Liver (tissue), 9 donors: ENCODE data around the gene OTOGL. TPM values are rescaled to one million over a fixed set of nuclear protein-coding genes. Genes with fewer than 3 reads are reported as not detected.

Experiments
- DNase-seq: peaks from one replicate; pipeline ENCODE4 v3.0.0-alpha.2; 2017; ENCODE audit warnings: low spot score
- H3K27ac ChIP-seq, 2 donors: one replicate each; pipeline ENCODE4 v1.7.0; 2013; ENCODE audit warnings: inconsistent platforms in 2 of 2, low read length in 2 of 2, control low read depth in 1 of 2, low read depth in 1 of 2, mild to moderate bottlenecking in 1 of 2
- H3K27me3 ChIP-seq, 4 donors: one replicate each; pipeline versions ENCODE4 v1.6.1 to v1.7.0; 2013; ENCODE audit warnings: low read length in 3 of 4, inconsistent platforms in 1 of 4, mild to moderate bottlenecking in 1 of 4, moderate library complexity in 1 of 4; ENCODE audit not compliant: control insufficient read depth in 4 of 4, insufficient read depth in 4 of 4
- H3K36me3 ChIP-seq, 4 donors: one replicate each; pipeline versions ENCODE4 v1.6.1 to v1.7.0; 2013; ENCODE audit warnings: low read length in 3 of 4, mild to moderate bottlenecking in 3 of 4, low read depth in 1 of 4, moderate library complexity in 1 of 4; ENCODE audit not compliant: control insufficient read depth in 4 of 4, insufficient read depth in 3 of 4
- H3K4me1 ChIP-seq, 4 donors: one replicate each; pipeline versions ENCODE4 v1.6.1 to v1.7.0; 2013; ENCODE audit warnings: low read length in 3 of 4, mild to moderate bottlenecking in 3 of 4, moderate library complexity in 1 of 4; ENCODE audit not compliant: control insufficient read depth in 4 of 4, insufficient read depth in 4 of 4
- H3K4me3 ChIP-seq, 3 donors: one replicate each; pipeline versions ENCODE4 v1.6.1 to v1.7.0; 2013; ENCODE audit warnings: low read length in 3 of 3, control low read depth in 1 of 3, low read depth in 1 of 3, mild to moderate bottlenecking in 1 of 3
- H3K9ac ChIP-seq, 2 donors: one replicate each; pipeline ENCODE4 v1.7.0; 2013; ENCODE audit warnings: low read length in 2 of 2, mild to moderate bottlenecking in 2 of 2, moderate library complexity in 2 of 2, control low read depth in 1 of 2, low read depth in 1 of 2
- H3K9me3 ChIP-seq, 4 donors: one replicate each; pipeline versions ENCODE4 v1.6.1 to v1.7.0; 2013; ENCODE audit warnings: low read length in 3 of 4; ENCODE audit not compliant: control insufficient read depth in 4 of 4
- EGR1 ChIP-seq, 2 donors: IDR thresholded peaks; 2 replicates each; pipeline ENCODE4 v1.6.1; 2016 to 2018; ENCODE audit warnings: antibody characterized with exemption in 2 of 2, low read depth in 2 of 2
- FOXA1 ChIP-seq: IDR thresholded peaks from 2 replicates; pipeline ENCODE4 v1.6.1; 2016; ENCODE audit warnings: antibody characterized with exemption
- FOXA2 ChIP-seq: IDR thresholded peaks from 2 replicates; pipeline ENCODE4 v1.6.1; 2016; ENCODE audit warnings: antibody characterized with exemption
- GABPA ChIP-seq, 2 donors: IDR thresholded peaks in 1 of 2; conservative IDR thresholded peaks in 1 of 2; 2 replicates each; pipeline ENCODE4 v1.6.1; 2016; ENCODE audit warnings: antibody characterized with exemption in 2 of 2, mild to moderate bottlenecking in 1 of 2, moderate library complexity in 1 of 2
- HNF4A ChIP-seq, 2 donors: conservative IDR thresholded peaks; 2 replicates each; pipeline ENCODE4 v1.6.1; 2016; ENCODE audit warnings: antibody characterized with exemption in 2 of 2, mild to moderate bottlenecking in 2 of 2
- HNF4G ChIP-seq: IDR thresholded peaks from 2 replicates; pipeline ENCODE4 v1.6.1; 2016; ENCODE audit warnings: antibody characterized with exemption
- JUND ChIP-seq, 2 donors: IDR thresholded peaks; 2 replicates each; pipeline ENCODE4 v1.6.1; 2016; ENCODE audit warnings: antibody characterized with exemption in 2 of 2
- NR2F2 ChIP-seq: IDR thresholded peaks from 2 replicates; pipeline ENCODE4 v1.6.1; 2016; ENCODE audit warnings: antibody characterized with exemption
- RAD21 ChIP-seq, 2 donors: IDR thresholded peaks; 2 replicates each; pipeline ENCODE4 v1.6.1; 2016; ENCODE audit warnings: antibody characterized with exemption in 2 of 2, mild to moderate bottlenecking in 2 of 2
- RXRA ChIP-seq, 2 donors: IDR thresholded peaks; 2 replicates each; pipeline ENCODE4 v1.6.1; 2017 to 2018; ENCODE audit warnings: antibody characterized with exemption in 2 of 2, mild to moderate bottlenecking in 1 of 2
- SP1 ChIP-seq: IDR thresholded peaks from 2 replicates; pipeline ENCODE4 v1.6.1; 2018; ENCODE audit warnings: antibody characterized with exemption, mild to moderate bottlenecking
- TAF1 ChIP-seq: conservative IDR thresholded peaks from 2 replicates; pipeline ENCODE4 v1.6.1; 2016; ENCODE audit warnings: antibody characterized with exemption, mild to moderate bottlenecking
- YY1 ChIP-seq: IDR thresholded peaks from 2 replicates; pipeline ENCODE4 v1.6.1; 2016; ENCODE audit warnings: antibody characterized with exemption, mild to moderate bottlenecking
- WGBS: extraction: QIAGEN DNeasy Blood & Tissue Kit; methylation state at CpG from one replicate; pipeline ENCODE4 v1.1.7; 2013; 5-methylcytosine and 5-hydroxymethylcytosine counted together
- polyA plus RNA-seq, 2 donors: library from polyadenylated mRNA; stranded (reverse) in 1 of 2; unstranded in 1 of 2; fragments of 200-250 nt in 1 of 2; fragments of >200 nt in 1 of 2; fragmentation: Nextera tagmentation in 1 of 2; extraction: Ambion mirVana in 1 of 2; gene quantifications; one replicate each; pipeline versions ENCODE4 v1.2.1 to v1.2.3, GENCODE V29; 2013 to 2015
- total RNA-seq, 2 donors: library from RNA; depleted of rRNA; stranded (reverse); fragments of >200 nt; gene quantifications; one replicate each; pipeline ENCODE4 v1.2.3, GENCODE V29; 2014
- TF ChIP-seq, protein P1 (sequence below): fragments of 150-350 bp; IDR thresholded peaks from 2 replicates; pipeline ENCODE4 v1.5.1; 2017; ENCODE audit warnings: improper control_type of control experiment, low read depth, low read length; ENCODE audit not compliant: missing input control
- TF ChIP-seq, protein P2 (sequence below): IDR thresholded peaks from 2 replicates; pipeline ENCODE4 v1.6.1; 2016; ENCODE audit warnings: antibody characterized with exemption
- TF ChIP-seq, protein P3 (sequence below): IDR thresholded peaks from 2 replicates; pipeline ENCODE4 v1.6.1; 2016; ENCODE audit warnings: antibody characterized with exemption
- TF ChIP-seq, protein P4 (sequence below): IDR thresholded peaks from 2 replicates; pipeline ENCODE4 v1.6.1; 2016; ENCODE audit warnings: antibody characterized with exemption
- TF ChIP-seq, protein P5 (sequence below): IDR thresholded peaks from 2 replicates; pipeline ENCODE4 v1.6.1; 2016; ENCODE audit warnings: antibody characterized with exemption, mild to moderate bottlenecking
- donor health status: healthy.
- donor health status: healthy.
- donor health status: healthy.
- donor health status: healthy.
- donor health status: healthy.

Gene OTOGL
- total and polyA plus RNA-seq, 4 donors: 0.01 to 0.09 (median 0.08) TPM; not detected in 1

DNA sequence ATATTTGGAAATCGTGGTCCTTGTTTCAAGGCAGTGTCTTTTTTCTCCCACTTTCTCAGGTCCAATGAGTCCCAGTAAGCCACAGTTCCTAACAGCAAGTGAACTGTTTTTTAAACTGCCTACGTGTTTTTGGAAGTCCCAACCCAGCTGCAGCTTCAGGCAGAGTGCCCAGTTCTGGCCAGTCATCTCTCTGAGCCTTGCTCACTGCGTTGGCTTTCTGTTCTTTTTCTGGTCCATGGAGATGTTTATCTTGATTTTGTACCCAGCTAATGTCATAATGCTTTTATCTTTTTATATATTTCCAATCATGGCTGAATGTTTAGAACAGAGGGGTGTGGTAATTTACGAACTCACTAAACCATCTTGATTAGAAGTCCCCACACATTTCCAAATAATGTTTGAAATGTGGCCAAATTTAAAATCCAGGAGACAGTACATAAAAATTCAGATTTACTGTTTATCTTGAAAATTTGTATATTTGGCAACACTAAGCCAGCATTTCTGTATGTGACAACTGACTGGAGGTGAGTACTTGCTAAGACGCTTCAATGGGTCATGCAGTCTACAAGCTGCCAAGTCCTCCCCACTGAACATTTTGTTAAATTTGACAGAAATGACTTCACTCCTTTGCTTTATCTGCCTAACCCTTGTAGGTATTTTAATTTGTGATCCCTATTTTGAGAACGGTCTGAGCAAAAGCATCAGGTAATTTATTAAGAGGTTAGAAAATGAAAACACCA lies 46.1 kb upstream of the OTOGL start:
- Histone ChIP-seq H3K27ac (no peak overlapping the region), H3K9ac (no peak overlapping the region), H3K4me1 (no peaks in the 10 kb centered on the region), H3K36me3 (no peaks in the 10 kb centered on the region), H3K27me3 (no peaks in the 10 kb centered on the region), H3K4me3 (no peak overlapping the region), H3K9me3 (no peaks in the 10 kb centered on the region)
- WGBS: 69% methylated on average over 6 of the region's 6 CpGs
- no peak for DNase-seq
- TF ChIP-seq HNF4G (no peak), FOXA1 (no peak), JUND (IDR thresholded peaks at IDR 0.05) (no peak), HNF4A (conservative IDR thresholded peaks at IDR 0.05) (no peak), NR2F2 (no peak), EGR1 (IDR thresholded peaks at IDR 0.05; ENCODE audit: low read depth in 2 of 2) (no peak), FOXA2 (no peak), RXRA (IDR thresholded peaks at IDR 0.05) (no peak), YY1 (no peak), RAD21 (IDR thresholded peaks at IDR 0.05) (no peak), SP1 (no peak), GABPA (IDR thresholded peaks at IDR 0.05 in 1 of 2, conservative IDR thresholded peaks at IDR 0.05 in 1 of 2) (no peak), TAF1 (no peak)
- TF ChIP-seq, protein P1, sequence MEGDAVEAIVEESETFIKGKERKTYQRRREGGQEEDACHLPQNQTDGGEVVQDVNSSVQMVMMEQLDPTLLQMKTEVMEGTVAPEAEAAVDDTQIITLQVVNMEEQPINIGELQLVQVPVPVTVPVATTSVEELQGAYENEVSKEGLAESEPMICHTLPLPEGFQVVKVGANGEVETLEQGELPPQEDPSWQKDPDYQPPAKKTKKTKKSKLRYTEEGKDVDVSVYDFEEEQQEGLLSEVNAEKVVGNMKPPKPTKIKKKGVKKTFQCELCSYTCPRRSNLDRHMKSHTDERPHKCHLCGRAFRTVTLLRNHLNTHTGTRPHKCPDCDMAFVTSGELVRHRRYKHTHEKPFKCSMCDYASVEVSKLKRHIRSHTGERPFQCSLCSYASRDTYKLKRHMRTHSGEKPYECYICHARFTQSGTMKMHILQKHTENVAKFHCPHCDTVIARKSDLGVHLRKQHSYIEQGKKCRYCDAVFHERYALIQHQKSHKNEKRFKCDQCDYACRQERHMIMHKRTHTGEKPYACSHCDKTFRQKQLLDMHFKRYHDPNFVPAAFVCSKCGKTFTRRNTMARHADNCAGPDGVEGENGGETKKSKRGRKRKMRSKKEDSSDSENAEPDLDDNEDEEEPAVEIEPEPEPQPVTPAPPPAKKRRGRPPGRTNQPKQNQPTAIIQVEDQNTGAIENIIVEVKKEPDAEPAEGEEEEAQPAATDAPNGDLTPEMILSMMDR: no peak
- TF ChIP-seq, protein P2, sequence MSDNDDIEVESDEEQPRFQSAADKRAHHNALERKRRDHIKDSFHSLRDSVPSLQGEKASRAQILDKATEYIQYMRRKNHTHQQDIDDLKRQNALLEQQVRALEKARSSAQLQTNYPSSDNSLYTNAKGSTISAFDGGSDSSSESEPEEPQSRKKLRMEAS: no peak
- TF ChIP-seq, protein P3, sequence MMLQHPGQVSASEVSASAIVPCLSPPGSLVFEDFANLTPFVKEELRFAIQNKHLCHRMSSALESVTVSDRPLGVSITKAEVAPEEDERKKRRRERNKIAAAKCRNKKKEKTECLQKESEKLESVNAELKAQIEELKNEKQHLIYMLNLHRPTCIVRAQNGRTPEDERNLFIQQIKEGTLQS: no peak
- TF ChIP-seq, protein P4, sequence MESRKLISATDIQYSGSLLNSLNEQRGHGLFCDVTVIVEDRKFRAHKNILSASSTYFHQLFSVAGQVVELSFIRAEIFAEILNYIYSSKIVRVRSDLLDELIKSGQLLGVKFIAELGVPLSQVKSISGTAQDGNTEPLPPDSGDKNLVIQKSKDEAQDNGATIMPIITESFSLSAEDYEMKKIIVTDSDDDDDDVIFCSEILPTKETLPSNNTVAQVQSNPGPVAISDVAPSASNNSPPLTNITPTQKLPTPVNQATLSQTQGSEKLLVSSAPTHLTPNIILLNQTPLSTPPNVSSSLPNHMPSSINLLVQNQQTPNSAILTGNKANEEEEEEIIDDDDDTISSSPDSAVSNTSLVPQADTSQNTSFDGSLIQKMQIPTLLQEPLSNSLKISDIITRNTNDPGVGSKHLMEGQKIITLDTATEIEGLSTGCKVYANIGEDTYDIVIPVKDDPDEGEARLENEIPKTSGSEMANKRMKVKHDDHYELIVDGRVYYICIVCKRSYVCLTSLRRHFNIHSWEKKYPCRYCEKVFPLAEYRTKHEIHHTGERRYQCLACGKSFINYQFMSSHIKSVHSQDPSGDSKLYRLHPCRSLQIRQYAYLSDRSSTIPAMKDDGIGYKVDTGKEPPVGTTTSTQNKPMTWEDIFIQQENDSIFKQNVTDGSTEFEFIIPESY: no peak
- TF ChIP-seq, protein P5, sequence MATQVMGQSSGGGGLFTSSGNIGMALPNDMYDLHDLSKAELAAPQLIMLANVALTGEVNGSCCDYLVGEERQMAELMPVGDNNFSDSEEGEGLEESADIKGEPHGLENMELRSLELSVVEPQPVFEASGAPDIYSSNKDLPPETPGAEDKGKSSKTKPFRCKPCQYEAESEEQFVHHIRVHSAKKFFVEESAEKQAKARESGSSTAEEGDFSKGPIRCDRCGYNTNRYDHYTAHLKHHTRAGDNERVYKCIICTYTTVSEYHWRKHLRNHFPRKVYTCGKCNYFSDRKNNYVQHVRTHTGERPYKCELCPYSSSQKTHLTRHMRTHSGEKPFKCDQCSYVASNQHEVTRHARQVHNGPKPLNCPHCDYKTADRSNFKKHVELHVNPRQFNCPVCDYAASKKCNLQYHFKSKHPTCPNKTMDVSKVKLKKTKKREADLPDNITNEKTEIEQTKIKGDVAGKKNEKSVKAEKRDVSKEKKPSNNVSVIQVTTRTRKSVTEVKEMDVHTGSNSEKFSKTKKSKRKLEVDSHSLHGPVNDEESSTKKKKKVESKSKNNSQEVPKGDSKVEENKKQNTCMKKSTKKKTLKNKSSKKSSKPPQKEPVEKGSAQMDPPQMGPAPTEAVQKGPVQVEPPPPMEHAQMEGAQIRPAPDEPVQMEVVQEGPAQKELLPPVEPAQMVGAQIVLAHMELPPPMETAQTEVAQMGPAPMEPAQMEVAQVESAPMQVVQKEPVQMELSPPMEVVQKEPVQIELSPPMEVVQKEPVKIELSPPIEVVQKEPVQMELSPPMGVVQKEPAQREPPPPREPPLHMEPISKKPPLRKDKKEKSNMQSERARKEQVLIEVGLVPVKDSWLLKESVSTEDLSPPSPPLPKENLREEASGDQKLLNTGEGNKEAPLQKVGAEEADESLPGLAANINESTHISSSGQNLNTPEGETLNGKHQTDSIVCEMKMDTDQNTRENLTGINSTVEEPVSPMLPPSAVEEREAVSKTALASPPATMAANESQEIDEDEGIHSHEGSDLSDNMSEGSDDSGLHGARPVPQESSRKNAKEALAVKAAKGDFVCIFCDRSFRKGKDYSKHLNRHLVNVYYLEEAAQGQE: no peak
